HCT116 (cell line): ENCODE data around the gene CCDC116. TPM values are rescaled to one million over a fixed set of nuclear protein-coding genes. Genes with fewer than 3 reads are reported as not detected.

ENCODE experiments used
- ATAC-seq: fragments of 200-7000 bp; cut with Tn5 transposase; 2 replicates; pipeline ENCODE4 v1.9.1; 2020; ENCODE audit warnings: mild to moderate bottlenecking, moderate library complexity
- BruUV-seq: library from RNA; stranded (reverse); fragments of 400-500 nt; replicated peaks from 2 replicates; lab custom pipeline; 2021; lab: Mats Ljungman, UMichigan
- CTCF ChIA-PET: fragments of 300-600 bp; sonication (Branson Sonifier 250); formaldehyde crosslinking; loops from one replicate; lab custom pipeline; 2021; ENCODE audit warnings: antibody characterized with exemption; lab: Charles Lee
- POLR2A ChIA-PET: fragments of 300-600, 350-600 bp; sonication (Branson Sonifier 250); formaldehyde crosslinking; loops from one replicate; lab custom pipeline; 2021; ENCODE audit warnings: antibody characterized with exemption; lab: Charles Lee
- RAD21 ChIA-PET, 2 experiments: fragments of 300-600 bp; sonication (Branson Sonifier 250); formaldehyde crosslinking; loops; one replicate each; lab custom pipeline; 2023; ENCODE audit warnings: low total read pairs in 2 of 2; ENCODE audit not compliant: uncharacterized antibody in 2 of 2, unreplicated experiment in 2 of 2, low non-redundant PET in 1 of 2; lab: Charles Lee
- DNase-seq: peaks from one replicate; pipeline ENCODE4 v3.0.0-alpha.2; 2010; ENCODE audit warnings: low read depth, low spot score
- H2AFZ ChIP-seq: fragments of 200-600 bp; shearing (Covaris generic), sonication (generic); 2 replicates; pipeline ENCODE4 v1.6.1; 2017; ENCODE audit warnings: low read depth, mixed run types, mixed read lengths, antibody characterized with exemption, low read length; ENCODE audit not compliant: poor library complexity, severe bottlenecking
- H3K27ac ChIP-seq: 2 replicates; pipeline ENCODE4 v1.5.1; 2012; ENCODE audit warnings: low read depth, low read length
- H3K27me3 ChIP-seq: fragments of 200-600 bp; sonication (generic); 2 replicates; pipeline ENCODE4 v1.6.1; 2016; ENCODE audit warnings: mixed run types, low read length, mixed read lengths; ENCODE audit not compliant: insufficient read depth
- H3K36me3 ChIP-seq, 2 experiments: fragments of 200-500 bp in 1 of 2; fragments of 200-600 bp in 1 of 2; sonication (Bioruptor generic) in 1 of 2; sonication (generic) in 1 of 2; 2 replicates each; pipeline versions ENCODE4 v1.5.1 to v1.6.1; 2014 to 2016; ENCODE audit warnings: low read length in 2 of 2, inconsistent platforms in 1 of 2, mixed read lengths in 1 of 2, mixed run types in 1 of 2; ENCODE audit not compliant: insufficient read depth in 2 of 2, control insufficient read depth in 1 of 2
- H3K4me1 ChIP-seq, 2 experiments: fragments of 200-600 bp in 1 of 2; sonication (generic) in 1 of 2; 2 replicates each; pipeline versions ENCODE4 v1.5.1 to v1.6.1; 2012 to 2017; ENCODE audit warnings: low read length in 2 of 2, inconsistent platforms in 1 of 2, mild to moderate bottlenecking in 1 of 2, mixed read lengths in 1 of 2, mixed run types in 1 of 2, moderate library complexity in 1 of 2; ENCODE audit not compliant: insufficient read depth in 2 of 2, control insufficient read depth in 1 of 2
- H3K4me2 ChIP-seq: fragments of 200-600 bp; sonication (generic); 2 replicates; pipeline ENCODE4 v1.6.1; 2017; ENCODE audit warnings: mixed run types, low read length, mixed read lengths
- H3K4me3 ChIP-seq, 2 experiments: fragments of 200-600 bp in 1 of 2; sonication (generic) in 1 of 2; replicated peaks in 1 of 2; 2 replicates each; pipeline ENCODE4 v1.5.1; 2011 to 2016; ENCODE audit warnings: low read length in 2 of 2, control low read depth in 1 of 2, low read depth in 1 of 2, mild to moderate bottlenecking in 1 of 2, mixed read lengths in 1 of 2, mixed run types in 1 of 2
- H3K79me2 ChIP-seq: fragments of 200-600 bp; sonication (generic); 2 replicates; pipeline ENCODE4 v1.6.1; 2017; ENCODE audit warnings: mild to moderate bottlenecking, mixed run types, low read length, moderate library complexity, mixed read lengths; ENCODE audit not compliant: insufficient read depth
- H3K9ac ChIP-seq: fragments of 200-600 bp; sonication (generic); 2 replicates; pipeline ENCODE4 v1.6.1; 2016; ENCODE audit warnings: low read length, mixed read lengths
- H3K9me2 ChIP-seq: fragments of 200-600 bp; sonication (generic), shearing (Covaris generic); 2 replicates; pipeline ENCODE4 v1.6.1; 2017; ENCODE audit warnings: mixed run types, mild to moderate bottlenecking, moderate library complexity; ENCODE audit not compliant: insufficient read depth
- H3K9me3 ChIP-seq, 2 experiments: fragments of 200-500 bp in 1 of 2; fragments of 200-600 bp in 1 of 2; sonication (Bioruptor generic) in 1 of 2; sonication (generic) in 1 of 2; 2 replicates each; pipeline ENCODE4 v1.6.1; 2014 to 2017; ENCODE audit warnings: low read length in 2 of 2, mixed read lengths in 2 of 2, inconsistent platforms in 1 of 2, low read depth in 1 of 2, mild to moderate bottlenecking in 1 of 2, mixed run types in 1 of 2, moderate library complexity in 1 of 2; ENCODE audit not compliant: control insufficient read depth in 1 of 2, insufficient read depth in 1 of 2
- H4K20me1 ChIP-seq: fragments of 200-600 bp; sonication (generic), shearing (Covaris generic); 2 replicates; pipeline ENCODE4 v1.6.1; 2017; ENCODE audit warnings: mixed run types, mild to moderate bottlenecking, moderate library complexity; ENCODE audit not compliant: insufficient read depth
- FOSL1 ChIP-seq: IDR thresholded peaks from 2 replicates; pipeline ENCODE4 v1.6.1; 2012; ENCODE audit warnings: low read depth
- JUND ChIP-seq: IDR thresholded peaks from 2 replicates; pipeline ENCODE4 v1.6.1; 2012
- MAX ChIP-seq: IDR thresholded peaks from 2 replicates; pipeline ENCODE4 v1.6.1; 2012
- RAD21 ChIP-seq: IDR thresholded peaks from 2 replicates; pipeline ENCODE4 v1.6.1; 2012; ENCODE audit warnings: low read depth, mild to moderate bottlenecking
- SIN3A ChIP-seq: IDR thresholded peaks from 2 replicates; pipeline ENCODE4 v1.6.1; 2012; ENCODE audit warnings: low read depth
- YY1 ChIP-seq: IDR thresholded peaks from 2 replicates; pipeline ENCODE4 v1.6.1; 2011; ENCODE audit warnings: low read length, low read depth, moderate library complexity, mild to moderate bottlenecking; ENCODE audit not compliant: insufficient replicate concordance; ENCODE audit errors: extremely low read depth
- intact Hi-C: fragments of 100-400 bp; cut with micrococcal nuclease; formaldehyde crosslinking; loops from 2 replicates; pipeline ENCODE4 v1.10.0; 2022
- total RNA-seq: library from RNA; stranded (reverse); gene quantifications from one replicate; pipeline ENCODE4 v1.2.1, GENCODE V29; 2021; ENCODE audit not compliant: unreplicated experiment

Gene CCDC116
- total RNA-seq, 1 experiment from 2014 or later = 0.66 TPM

- TF ChIP-seq YY1 = no peak
- TF ChIP-seq MAX = no peak
- TF ChIP-seq JUND = no peak
- no peak for TF ChIP-seq FOSL1
- no TSS peak for BruUV-seq
Observed at GRCh38 chr22:21673534-21674321, 41.2 kb downstream of the CCDC116 start.

GRCh38 chr22:21674638-21675245 is 42.2 kb downstream of the CCDC116 start:
- ChIA-PET CTCF (no interaction called here), RAD21 (no interaction called here), POLR2A (no interaction called here)
- H3K4me2 ChIP-seq = no peak overlapping the region
- TF ChIP-seq SIN3A (no peak), RAD21 (no peak), JUND (no peak), FOSL1 (no peak)
- peaks cover 11% of the 10 kb centered on the region; the same call in 1 of the 2 replicates for H3K79me2 ChIP-seq
- ATAC-seq (no peak), DNase-seq (no peak)
- no peak overlapping the region for H3K27ac ChIP-seq
- no TSS peak for BruUV-seq
- H3K36me3 ChIP-seq = peaks cover 21 to 33% of the 10 kb centered on the region in 2 experiments; a peak in 3 of 4 replicates
- no peak overlapping the region for H2AFZ ChIP-seq
- intact Hi-C loops = no loop called here
- no peaks in the 10 kb centered on the region for H3K9me3 ChIP-seq
- no peaks in the 10 kb centered on the region for H3K27me3 ChIP-seq
- H3K4me1 ChIP-seq = no peaks in the 10 kb centered on the region
- no peak overlapping the region for H3K4me3 ChIP-seq
- H3K9ac ChIP-seq = no peak overlapping the region
- H3K9me2 ChIP-seq = no peaks in the 10 kb centered on the region
- no peaks in the 10 kb centered on the region for H4K20me1 ChIP-seq

More at GRCh38 chr22:21673534-21674321, 41.2 kb downstream of the CCDC116 start:
- Histone ChIP-seq H3K27me3 (no peaks in the 10 kb centered on the region), H4K20me1 (no peaks in the 10 kb centered on the region), H3K79me2 (peaks cover 18% of the 10 kb centered on the region; the same call in 1 of the 2 replicates), H3K4me1 (no peaks in the 10 kb centered on the region), H3K9ac (no peak overlapping the region), H3K9me2 (no peaks in the 10 kb centered on the region), H3K4me3 (no peak overlapping the region), H3K27ac (no peak overlapping the region), H2AFZ (no peak overlapping the region), H3K9me3 (no peaks in the 10 kb centered on the region), H3K36me3 (peaks cover 21 to 33% of the 10 kb centered on the region in 2 experiments; a peak in 3 of 4 replicates), H3K4me2 (no peak overlapping the region)
- ChIA-PET RAD21 (no interaction called here), CTCF (no interaction called here), POLR2A (no interaction called here)
- intact Hi-C loops = no loop called here
- ATAC-seq (no peak), DNase-seq (no peak)
